HCT116 (cell line): ENCODE results near the gene LASP1. TPM values are rescaled to one million over a fixed set of nuclear protein-coding genes. Genes with fewer than 3 reads are reported as not detected.
A peak's percentile ranks its signal among the peaks of the same experiment; 100 is the strongest.

Experiments used
- ATAC-seq: fragments of 200-7000 bp; cut with Tn5 transposase; 2 replicates; pipeline ENCODE4 v1.9.1; 2020; ENCODE audit warnings: mild to moderate bottlenecking, moderate library complexity
- BruUV-seq: library from RNA; stranded (reverse); fragments of 400-500 nt; replicated peaks from 2 replicates; lab custom pipeline; 2021; lab: Mats Ljungman, UMichigan
- CTCF ChIA-PET: fragments of 300-600 bp; sonication (Branson Sonifier 250); formaldehyde crosslinking; loops from one replicate; lab custom pipeline; 2021; ENCODE audit warnings: antibody characterized with exemption; lab: Charles Lee
- POLR2A ChIA-PET: fragments of 300-600, 350-600 bp; sonication (Branson Sonifier 250); formaldehyde crosslinking; loops from one replicate; lab custom pipeline; 2021; ENCODE audit warnings: antibody characterized with exemption; lab: Charles Lee
- RAD21 ChIA-PET, 2 experiments: fragments of 300-600 bp; sonication (Branson Sonifier 250); formaldehyde crosslinking; loops; one replicate each; lab custom pipeline; 2023; ENCODE audit warnings: low total read pairs in 2 of 2; ENCODE audit not compliant: uncharacterized antibody in 2 of 2, unreplicated experiment in 2 of 2, low non-redundant PET in 1 of 2; lab: Charles Lee
- DNase-seq: peaks from one replicate; pipeline ENCODE4 v3.0.0-alpha.2; 2010; ENCODE audit warnings: low read depth, low spot score
- H2AFZ ChIP-seq: fragments of 200-600 bp; shearing (Covaris generic), sonication (generic); 2 replicates; pipeline ENCODE4 v1.6.1; 2017; ENCODE audit warnings: low read depth, mixed run types, mixed read lengths, antibody characterized with exemption, low read length; ENCODE audit not compliant: poor library complexity, severe bottlenecking
- H3K27ac ChIP-seq: 2 replicates; pipeline ENCODE4 v1.5.1; 2012; ENCODE audit warnings: low read depth, low read length
- H3K27me3 ChIP-seq: fragments of 200-600 bp; sonication (generic); 2 replicates; pipeline ENCODE4 v1.6.1; 2016; ENCODE audit warnings: mixed run types, low read length, mixed read lengths; ENCODE audit not compliant: insufficient read depth
- H3K36me3 ChIP-seq, 2 experiments: fragments of 200-500 bp in 1 of 2; fragments of 200-600 bp in 1 of 2; sonication (Bioruptor generic) in 1 of 2; sonication (generic) in 1 of 2; 2 replicates each; pipeline versions ENCODE4 v1.5.1 to v1.6.1; 2014 to 2016; ENCODE audit warnings: low read length in 2 of 2, inconsistent platforms in 1 of 2, mixed read lengths in 1 of 2, mixed run types in 1 of 2; ENCODE audit not compliant: insufficient read depth in 2 of 2, control insufficient read depth in 1 of 2
- H3K4me1 ChIP-seq, 2 experiments: fragments of 200-600 bp in 1 of 2; sonication (generic) in 1 of 2; 2 replicates each; pipeline versions ENCODE4 v1.5.1 to v1.6.1; 2012 to 2017; ENCODE audit warnings: low read length in 2 of 2, inconsistent platforms in 1 of 2, mild to moderate bottlenecking in 1 of 2, mixed read lengths in 1 of 2, mixed run types in 1 of 2, moderate library complexity in 1 of 2; ENCODE audit not compliant: insufficient read depth in 2 of 2, control insufficient read depth in 1 of 2
- H3K4me2 ChIP-seq: fragments of 200-600 bp; sonication (generic); 2 replicates; pipeline ENCODE4 v1.6.1; 2017; ENCODE audit warnings: mixed run types, low read length, mixed read lengths
- H3K4me3 ChIP-seq, 2 experiments: fragments of 200-600 bp in 1 of 2; sonication (generic) in 1 of 2; replicated peaks in 1 of 2; 2 replicates each; pipeline ENCODE4 v1.5.1; 2011 to 2016; ENCODE audit warnings: low read length in 2 of 2, control low read depth in 1 of 2, low read depth in 1 of 2, mild to moderate bottlenecking in 1 of 2, mixed read lengths in 1 of 2, mixed run types in 1 of 2
- H3K79me2 ChIP-seq: fragments of 200-600 bp; sonication (generic); 2 replicates; pipeline ENCODE4 v1.6.1; 2017; ENCODE audit warnings: mild to moderate bottlenecking, mixed run types, low read length, moderate library complexity, mixed read lengths; ENCODE audit not compliant: insufficient read depth
- H3K9ac ChIP-seq: fragments of 200-600 bp; sonication (generic); 2 replicates; pipeline ENCODE4 v1.6.1; 2016; ENCODE audit warnings: low read length, mixed read lengths
- H3K9me2 ChIP-seq: fragments of 200-600 bp; sonication (generic), shearing (Covaris generic); 2 replicates; pipeline ENCODE4 v1.6.1; 2017; ENCODE audit warnings: mixed run types, mild to moderate bottlenecking, moderate library complexity; ENCODE audit not compliant: insufficient read depth
- H3K9me3 ChIP-seq, 2 experiments: fragments of 200-500 bp in 1 of 2; fragments of 200-600 bp in 1 of 2; sonication (Bioruptor generic) in 1 of 2; sonication (generic) in 1 of 2; 2 replicates each; pipeline ENCODE4 v1.6.1; 2014 to 2017; ENCODE audit warnings: low read length in 2 of 2, mixed read lengths in 2 of 2, inconsistent platforms in 1 of 2, low read depth in 1 of 2, mild to moderate bottlenecking in 1 of 2, mixed run types in 1 of 2, moderate library complexity in 1 of 2; ENCODE audit not compliant: control insufficient read depth in 1 of 2, insufficient read depth in 1 of 2
- H4K20me1 ChIP-seq: fragments of 200-600 bp; sonication (generic), shearing (Covaris generic); 2 replicates; pipeline ENCODE4 v1.6.1; 2017; ENCODE audit warnings: mixed run types, mild to moderate bottlenecking, moderate library complexity; ENCODE audit not compliant: insufficient read depth
- CBX3 ChIP-seq: IDR thresholded peaks from 2 replicates; pipeline ENCODE4 v1.6.1; 2012; ENCODE audit warnings: low read depth
- CEBPB ChIP-seq: IDR thresholded peaks from 2 replicates; pipeline ENCODE4 v1.6.1; 2012; ENCODE audit warnings: low read depth
- EGR1 ChIP-seq: IDR thresholded peaks from 2 replicates; pipeline ENCODE4 v1.6.1; 2012; ENCODE audit warnings: low read depth
- EZH2 ChIP-seq: fragments of 200-600 bp; sonication (generic); IDR thresholded peaks from 2 replicates; pipeline ENCODE4 v1.6.1; 2017; ENCODE audit warnings: antibody characterized with exemption, mixed run types
- EZH2phosphoT487 ChIP-seq: fragments of 200-600 bp; IDR thresholded peaks from 2 replicates; pipeline ENCODE4 v1.6.1; 2018; ENCODE audit warnings: antibody characterized with exemption, borderline replicate concordance
- FOSL1 ChIP-seq: IDR thresholded peaks from 2 replicates; pipeline ENCODE4 v1.6.1; 2012; ENCODE audit warnings: low read depth
- MAX ChIP-seq: IDR thresholded peaks from 2 replicates; pipeline ENCODE4 v1.6.1; 2012
- POLR2A ChIP-seq: IDR thresholded peaks from 2 replicates; pipeline ENCODE4 v1.7.0; 2011; ENCODE audit warnings: borderline replicate concordance; ENCODE audit not compliant: insufficient read depth, insufficient read length; ENCODE audit errors: extremely low read depth
- REST ChIP-seq: IDR thresholded peaks from 2 replicates; pipeline ENCODE4 v1.6.1; 2012; ENCODE audit warnings: low read depth
- SP1 ChIP-seq: IDR thresholded peaks from 2 replicates; pipeline ENCODE4 v1.6.1; 2012; ENCODE audit warnings: low read depth
- SRF ChIP-seq: IDR thresholded peaks from 2 replicates; pipeline ENCODE4 v1.6.1; 2012; ENCODE audit warnings: low read depth
- TCF7L2 ChIP-seq: IDR thresholded peaks from 2 replicates; pipeline ENCODE4 v1.7.0; 2011; ENCODE audit warnings: borderline replicate concordance, inconsistent platforms; ENCODE audit not compliant: insufficient read depth, insufficient read length; ENCODE audit errors: extremely low read depth
- YY1 ChIP-seq: IDR thresholded peaks from 2 replicates; pipeline ENCODE4 v1.6.1; 2011; ENCODE audit warnings: low read length, low read depth, moderate library complexity, mild to moderate bottlenecking; ENCODE audit not compliant: insufficient replicate concordance; ENCODE audit errors: extremely low read depth
- ZNF274 ChIP-seq: fragments of 200-500 bp; sonication (Bioruptor generic); IDR thresholded peaks from 2 replicates; pipeline ENCODE4 v1.6.1; 2014; ENCODE audit warnings: mild to moderate bottlenecking, low read depth, low read length, inconsistent platforms
- intact Hi-C: fragments of 100-400 bp; cut with micrococcal nuclease; formaldehyde crosslinking; loops from 2 replicates; pipeline ENCODE4 v1.10.0; 2022
- total RNA-seq: library from RNA; stranded (reverse); gene quantifications from one replicate; pipeline ENCODE4 v1.2.1, GENCODE V29; 2021; ENCODE audit not compliant: unreplicated experiment
- TF ChIP-seq, protein P1 (sequence below): IDR thresholded peaks from 2 replicates; pipeline ENCODE4 v1.6.1; 2011; ENCODE audit warnings: mild to moderate bottlenecking, low read length, moderate library complexity; ENCODE audit not compliant: insufficient replicate concordance; ENCODE audit errors: extremely low read depth

The LASP1 gene
- total RNA-seq, 1 experiment from 2014 or later, result 149 TPM

DNA sequence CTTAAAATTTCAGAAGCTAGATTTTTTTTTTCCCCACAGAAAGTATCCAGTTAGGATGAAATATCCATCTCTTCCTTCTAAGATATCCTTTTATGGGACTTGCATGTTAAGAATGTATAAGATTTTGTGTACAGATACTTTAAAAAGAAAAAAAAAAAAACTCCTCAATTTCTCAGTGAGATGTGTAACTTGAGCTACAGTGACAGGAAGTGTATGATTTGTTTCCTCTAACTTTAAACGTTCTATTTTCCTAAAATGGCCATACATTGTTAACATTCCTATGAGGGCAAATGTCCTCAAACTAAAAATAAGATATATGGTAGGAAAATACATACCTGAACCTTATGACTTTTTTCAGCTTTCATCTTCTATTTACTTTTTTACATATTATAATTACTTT, 88.5 kb downstream of the LASP1 start:
- no peak for DNase-seq
- no peak overlapping the region for H3K9ac ChIP-seq
- ChIA-PET RAD21 (no interaction called here), CTCF (interaction anchor here (1.2 kb wide), 1 partner anchor 12 kb away, joined by 4 read pairs; no protein-coding TSS in a partner anchor), POLR2A (no interaction called here)
- H3K27me3 ChIP-seq, result no peaks in the 10 kb centered on the region
- no peaks in the 10 kb centered on the region for H4K20me1 ChIP-seq
- peak overlapping the region; percentile 98 for H2AFZ ChIP-seq
- no peaks in the 10 kb centered on the region for H3K9me3 ChIP-seq
- TF ChIP-seq REST (no peak), MAX (no peak), CBX3 (no peak), FOSL1 (no peak), EZH2 (no peak), POLR2A (no peak), EZH2phosphoT487 (no peak), SRF (no peak), YY1 (no peak), ZNF274 (no peak), CEBPB (no peak), TCF7L2 (no peak), EGR1 (no peak), SP1 (no peak)
- TF ChIP-seq, protein P1, sequence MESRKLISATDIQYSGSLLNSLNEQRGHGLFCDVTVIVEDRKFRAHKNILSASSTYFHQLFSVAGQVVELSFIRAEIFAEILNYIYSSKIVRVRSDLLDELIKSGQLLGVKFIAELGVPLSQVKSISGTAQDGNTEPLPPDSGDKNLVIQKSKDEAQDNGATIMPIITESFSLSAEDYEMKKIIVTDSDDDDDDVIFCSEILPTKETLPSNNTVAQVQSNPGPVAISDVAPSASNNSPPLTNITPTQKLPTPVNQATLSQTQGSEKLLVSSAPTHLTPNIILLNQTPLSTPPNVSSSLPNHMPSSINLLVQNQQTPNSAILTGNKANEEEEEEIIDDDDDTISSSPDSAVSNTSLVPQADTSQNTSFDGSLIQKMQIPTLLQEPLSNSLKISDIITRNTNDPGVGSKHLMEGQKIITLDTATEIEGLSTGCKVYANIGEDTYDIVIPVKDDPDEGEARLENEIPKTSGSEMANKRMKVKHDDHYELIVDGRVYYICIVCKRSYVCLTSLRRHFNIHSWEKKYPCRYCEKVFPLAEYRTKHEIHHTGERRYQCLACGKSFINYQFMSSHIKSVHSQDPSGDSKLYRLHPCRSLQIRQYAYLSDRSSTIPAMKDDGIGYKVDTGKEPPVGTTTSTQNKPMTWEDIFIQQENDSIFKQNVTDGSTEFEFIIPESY, result no peak
- H3K79me2 ChIP-seq, result no peaks in the 10 kb centered on the region
- no peak overlapping the region for H3K4me2 ChIP-seq
- no peaks in the 10 kb centered on the region for H3K36me3 ChIP-seq
- intact Hi-C loops, result no loop called here
- BruUV-seq, result no TSS peak
- H3K4me3 ChIP-seq, result no peak overlapping the region
- H3K9me2 ChIP-seq, result no peaks in the 10 kb centered on the region
- ATAC-seq, result no peak
- H3K27ac ChIP-seq, result no peak overlapping the region
- H3K4me1 ChIP-seq, result peaks cover 0 to 10% of the 10 kb centered on the region in 2 experiments; a peak in 2 of 4 replicates
